Measurements from ENCODE around the gene RAPGEF5.

Gene RAPGEF5

GRCh38 chr7:22378199-22378980 lies 21.4 kb upstream of the RAPGEF5 start:
- DNase-seq: no peak

GRCh38 chr7:22377703-22378102 lies 20.7 kb upstream of the RAPGEF5 start:
- no peak for DNase-seq

- DNase-seq: no peak
Measured at GRCh38 chr7:22375359-22376048, 18.6 kb upstream of the RAPGEF5 start.

- no peak for DNase-seq
Measured at GRCh38 chr7:22373911-22374310, 17.0 kb upstream of the RAPGEF5 start.

GRCh38 chr7:22373388-22373787 lies 16.4 kb upstream of the RAPGEF5 start:
- no peak for DNase-seq

GRCh38 chr7:22372863-22373262 lies 15.9 kb upstream of the RAPGEF5 start:
- DNase-seq: no peak

- no peak for DNase-seq
Measured at GRCh38 chr7:22371878-22372277, 14.9 kb upstream of the RAPGEF5 start.

GRCh38 chr7:22364900-22365299 lies 7.9 kb upstream of the RAPGEF5 start:
- no peak for DNase-seq

GRCh38 chr7:22363756-22364422 lies 6.9 kb upstream of the RAPGEF5 start:
- no peak for DNase-seq

GRCh38 chr7:22361795-22362194 lies 4.8 kb upstream of the RAPGEF5 start:
- no peak for DNase-seq

- DNase-seq: no peak
Measured at GRCh38 chr7:22361320-22361719, 4.4 kb upstream of the RAPGEF5 start.

GRCh38 chr7:22358820-22359697 lies 2.1 kb upstream of the RAPGEF5 start:
- no peak for DNase-seq

GRCh38 chr7:22357311-22358175 lies 589 bp upstream of the RAPGEF5 start:
- DNase-seq: no peak

GRCh38 chr7:22356010-22356691 lies 803 bp downstream of the RAPGEF5 start:
- no peak for DNase-seq

- no peak for DNase-seq
Measured at GRCh38 chr7:22355620-22356009, 1.3 kb downstream of the RAPGEF5 start.

GRCh38 chr7:22354462-22354861 lies 2.5 kb downstream of the RAPGEF5 start:
- no peak for DNase-seq

- no peak for DNase-seq
Measured at GRCh38 chr7:22352887-22353286, 4.1 kb downstream of the RAPGEF5 start.

- DNase-seq: no peak
Measured at GRCh38 chr7:22351878-22352277, 5.1 kb downstream of the RAPGEF5 start.

GRCh38 chr7:22351329-22351692 lies 5.6 kb downstream of the RAPGEF5 start:
- DNase-seq: no peak

GRCh38 chr7:22350466-22351328 lies 6.3 kb downstream of the RAPGEF5 start:
- no peak for DNase-seq
